Aorta (tissue), 5 donors: ENCODE data around the gene COL9A1. TPM values are rescaled to one million over a fixed set of nuclear protein-coding genes. Genes with fewer than 3 reads are reported as not detected.

Experiments used
- ATAC-seq: fragments of 200-7000 bp; cut with Tn5 transposase; one replicate; pipeline ENCODE4 v1.9.1; 2022; ENCODE audit warnings: moderate library complexity; ENCODE audit not compliant: low FRiP score
- DNase-seq, 2 donors: peaks; one replicate each; pipeline ENCODE4 v3.0.0-alpha.2; 2020
- H3K27ac ChIP-seq, 2 donors: one replicate each; pipeline ENCODE4 v1.5.1; 2013; ENCODE audit warnings: low read length in 2 of 2, mild to moderate bottlenecking in 2 of 2, moderate library complexity in 2 of 2, control low read depth in 1 of 2, inconsistent platforms in 1 of 2, low read depth in 1 of 2
- H3K27me3 ChIP-seq, 2 donors: one replicate each; pipeline ENCODE4 v1.6.1; 2013; ENCODE audit warnings: control low read depth in 1 of 2, low read length in 1 of 2, mild to moderate bottlenecking in 1 of 2, moderate library complexity in 1 of 2; ENCODE audit not compliant: insufficient read depth in 2 of 2, control insufficient read depth in 1 of 2
- H3K36me3 ChIP-seq, 2 donors: one replicate each; pipeline ENCODE4 v1.6.1; 2013; ENCODE audit warnings: control low read depth in 1 of 2, low read length in 1 of 2, mild to moderate bottlenecking in 1 of 2; ENCODE audit not compliant: insufficient read depth in 2 of 2, control insufficient read depth in 1 of 2
- H3K4me1 ChIP-seq, 2 donors: one replicate each; pipeline ENCODE4 v1.6.1; 2013; ENCODE audit warnings: low read length in 2 of 2, control low read depth in 1 of 2, mild to moderate bottlenecking in 1 of 2, moderate library complexity in 1 of 2; ENCODE audit not compliant: insufficient read depth in 2 of 2, control insufficient read depth in 1 of 2
- H3K4me3 ChIP-seq, 2 donors: one replicate each; pipeline ENCODE4 v1.5.1; 2013; ENCODE audit warnings: low read length in 2 of 2, control low read depth in 1 of 2, mild to moderate bottlenecking in 1 of 2
- H3K9me3 ChIP-seq: one replicate; pipeline ENCODE4 v1.6.1; 2013; ENCODE audit warnings: mild to moderate bottlenecking, low read length; ENCODE audit not compliant: control insufficient read depth
- whole genome bisulfite sequencing, 2 donors: extraction: QIAGEN DNeasy Blood & Tissue Kit; methylation state at CpG; one replicate each; pipeline ENCODE4 v1.1.7; 2013; 5-methylcytosine and 5-hydroxymethylcytosine counted together
- intact Hi-C, 2 donors: fragments of 100-400 bp; cut with DNase I; formaldehyde crosslinking; loops; one replicate each; pipeline versions ENCODE4 v1.14.2 to v1.15.0; 2022
- polyA plus RNA-seq, 2 donors: library from polyadenylated mRNA; stranded (reverse); fragments of 200-250 nt; gene quantifications; one replicate each; pipeline ENCODE4 v1.2.3, GENCODE V29; 2013
- total RNA-seq, 2 donors: library from RNA; stranded (reverse); fragmentation: NEBNext Ultra II Directional; extraction: Animal tissue kit (Norgen Biotek cat#: 25700); gene quantifications; one replicate each; pipeline ENCODE4 v1.2.1, GENCODE V29; 2021
- donor health status: healthy with polysubstance abuse.
- donor health status: Bipolar disorder and iron deficiency.
- donor health status: DM: no; HTN: no; CAD: no.
- donor health status: DM: no; HTN: no; CAD: no.
- donor health status: DM: yes; HTN: yes; CAD: no.

COL9A1 gene
- total and polyA plus RNA-seq, 4 donors, result 1.3 TPM; not detected in 3

DNA sequence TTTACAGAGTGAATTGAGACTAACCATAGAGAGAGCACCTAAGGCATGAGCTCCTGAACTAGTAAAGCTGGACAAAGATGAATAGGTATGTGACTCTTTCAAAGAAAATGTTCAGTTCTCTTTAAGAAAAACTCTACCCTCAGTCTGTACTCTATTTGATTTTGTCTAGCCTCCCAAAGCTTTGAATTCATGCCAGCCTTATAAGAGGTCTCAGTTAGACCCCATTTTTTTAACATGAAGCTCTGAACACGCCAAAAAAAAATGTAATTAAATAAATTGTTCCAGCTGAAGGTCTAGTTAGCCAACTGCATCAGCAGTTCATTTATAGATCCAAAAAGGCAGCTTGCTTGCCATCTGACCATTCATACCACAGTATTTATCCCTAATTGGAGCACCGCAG, 71.6 kb downstream of the COL9A1 start:
- no peaks in the 10 kb centered on the region for H3K9me3 ChIP-seq
- DNase-seq (no peak), ATAC-seq (no peak)
- no peak overlapping the region for H3K27ac ChIP-seq
- intact Hi-C loops, result no loop called here
- H3K4me3 ChIP-seq, result no peak overlapping the region
- 67 to 68% methylated on average over 2 of the region's 2 CpGs for WGBS, 2 donors
- H3K27me3 ChIP-seq, result no peaks in the 10 kb centered on the region
- H3K4me1 ChIP-seq, result no peaks in the 10 kb centered on the region
- H3K36me3 ChIP-seq, result no peaks in the 10 kb centered on the region

DNA sequence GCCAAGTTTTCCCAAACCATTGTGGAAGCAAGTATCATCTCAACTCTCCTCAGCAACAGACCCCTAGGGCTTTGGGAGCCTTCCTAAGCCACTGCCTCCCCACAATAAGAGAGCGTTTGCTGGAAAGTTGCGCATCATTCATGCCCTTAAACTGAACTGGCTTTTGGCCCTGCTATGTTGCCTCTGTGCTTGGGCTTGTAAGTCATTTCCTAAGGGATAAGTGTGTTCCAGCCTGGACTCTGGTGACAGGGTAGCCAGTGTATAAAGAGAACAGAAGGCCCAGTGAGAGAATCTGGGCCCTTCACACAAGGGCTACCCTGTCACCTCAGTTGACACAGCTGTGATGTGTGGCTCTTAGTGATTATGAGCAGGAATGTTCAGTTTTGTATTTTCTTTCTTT, 77.8 kb downstream of the COL9A1 start:
- Histone ChIP-seq H3K9me3 (no peaks in the 10 kb centered on the region), H3K27ac (no peak overlapping the region), H3K27me3 (no peaks in the 10 kb centered on the region), H3K36me3 (no peaks in the 10 kb centered on the region), H3K4me3 (no peak overlapping the region), H3K4me1 (no peaks in the 10 kb centered on the region)
- 69 to 88% methylated on average over 2 of the region's 2 CpGs for WGBS, 2 donors
- intact Hi-C loops, result loop anchor here in 1 of 2 donors (10.0 kb wide), 1 partner anchor 140 kb away; no protein-coding TSS in a partner anchor
- DNase-seq (no peak), ATAC-seq (peak; percentile 22)

DNA sequence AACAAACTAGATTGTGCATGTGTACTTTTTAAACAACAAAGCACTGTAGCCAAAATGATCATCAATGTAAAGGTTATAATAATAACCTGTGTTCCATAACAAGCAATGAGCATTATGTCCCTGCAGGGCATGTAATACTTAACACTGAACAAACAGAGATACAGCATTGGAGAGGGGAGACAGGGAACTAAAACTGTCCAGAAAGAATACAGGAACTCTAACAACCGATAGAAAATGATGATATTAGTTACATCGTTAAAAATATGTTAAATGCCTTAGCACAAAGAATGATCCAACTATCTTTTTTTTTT, 80.5 kb downstream of the COL9A1 start:
- H3K4me3 ChIP-seq, result no peak overlapping the region
- no peaks in the 10 kb centered on the region for H3K36me3 ChIP-seq
- no peaks in the 10 kb centered on the region for H3K27me3 ChIP-seq
- no peak for DNase-seq
- intact Hi-C loops, result loop anchor here (5.0 to 10.0 kb wide), 2 partner anchors 142 to 145 kb away; no protein-coding TSS in a partner anchor
- WGBS, 2 donors, result 69 to 75% methylated on average over 2 of the region's 2 CpGs
- H3K27ac ChIP-seq, result no peak overlapping the region
- H3K9me3 ChIP-seq, result no peaks in the 10 kb centered on the region
- ATAC-seq, result no peak
- no peaks in the 10 kb centered on the region for H3K4me1 ChIP-seq

DNA sequence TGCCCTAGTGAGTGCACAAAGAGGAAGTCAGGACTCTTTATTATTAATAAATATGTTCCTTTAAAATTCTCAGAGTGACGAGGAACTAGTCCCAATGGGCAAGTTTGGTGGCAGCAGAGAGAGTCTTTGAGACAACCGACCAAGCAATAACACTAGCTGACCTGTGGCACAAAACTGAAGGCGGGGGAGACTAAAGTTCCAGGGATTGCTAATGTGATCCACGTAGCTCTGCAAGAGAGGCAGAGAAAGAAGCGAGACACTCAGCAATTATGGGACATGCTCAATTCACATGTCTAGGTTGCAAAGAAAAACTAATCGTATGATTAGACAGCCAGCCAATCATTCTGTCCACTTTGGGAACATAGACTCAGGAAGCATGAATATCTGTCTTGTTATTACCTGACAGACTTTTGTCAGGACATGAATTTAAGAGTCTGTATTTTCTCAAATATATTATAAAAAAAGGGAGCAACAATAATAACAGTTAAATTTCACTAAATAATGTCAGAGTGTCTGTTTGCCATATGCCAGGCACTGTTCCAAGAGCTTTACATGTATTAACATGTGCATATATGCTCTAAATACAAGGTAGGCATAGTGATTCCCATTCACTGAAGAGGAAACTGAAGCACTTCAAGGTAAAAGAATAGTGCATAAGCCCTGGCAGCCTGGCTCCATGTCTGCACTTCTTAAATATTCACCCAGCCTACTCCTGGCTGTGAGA, 81.0 kb downstream of the COL9A1 start:
- ATAC-seq (no peak), DNase-seq (no peak)
- Histone ChIP-seq H3K27me3 (no peaks in the 10 kb centered on the region), H3K4me1 (no peaks in the 10 kb centered on the region), H3K4me3 (no peak overlapping the region), H3K9me3 (no peaks in the 10 kb centered on the region), H3K27ac (no peak overlapping the region), H3K36me3 (no peaks in the 10 kb centered on the region)
- intact Hi-C loops, result loop anchor here (5.0 to 10.0 kb wide), 2 partner anchors 143 to 145 kb away; no protein-coding TSS in a partner anchor
- 66 to 71% methylated on average over 6 of the region's 6 CpGs for WGBS, 2 donors

DNA sequence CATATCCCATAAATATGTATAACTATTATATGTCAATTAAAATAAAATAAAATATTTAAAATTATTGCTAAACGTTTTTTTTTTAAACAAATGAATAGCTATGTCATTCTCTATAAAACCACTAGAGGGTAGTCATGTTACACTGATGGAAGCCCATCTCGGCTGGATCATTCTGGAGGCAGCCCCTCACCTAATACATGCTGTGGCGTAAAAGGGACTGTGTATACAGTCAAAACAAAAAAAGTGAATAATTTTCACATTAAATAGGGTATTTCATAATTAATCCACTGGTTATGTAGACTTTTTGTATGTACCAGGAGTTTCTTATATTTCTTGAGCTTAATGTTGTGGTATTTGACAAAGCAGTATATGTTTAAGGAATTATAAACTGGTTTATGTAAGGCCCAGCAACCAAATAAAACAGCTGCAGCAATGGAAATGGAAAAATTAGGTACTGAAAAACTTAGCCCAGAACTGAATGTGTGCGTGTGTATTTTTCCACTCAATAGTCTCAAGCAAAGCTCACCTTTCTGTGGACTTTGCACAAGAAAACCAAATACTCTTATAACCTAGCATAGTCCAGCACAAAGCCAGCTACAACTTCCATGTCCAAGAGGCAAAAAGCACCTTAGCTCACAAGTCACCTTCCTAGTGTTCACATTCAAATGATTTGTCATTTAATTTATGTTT, 81.7 kb downstream of the COL9A1 start:
- intact Hi-C loops, result loop anchor here (5.0 to 10.0 kb wide), 2 partner anchors 144 to 146 kb away; no protein-coding TSS in a partner anchor
- H3K27ac ChIP-seq, result no peak overlapping the region
- no peak for ATAC-seq

DNA sequence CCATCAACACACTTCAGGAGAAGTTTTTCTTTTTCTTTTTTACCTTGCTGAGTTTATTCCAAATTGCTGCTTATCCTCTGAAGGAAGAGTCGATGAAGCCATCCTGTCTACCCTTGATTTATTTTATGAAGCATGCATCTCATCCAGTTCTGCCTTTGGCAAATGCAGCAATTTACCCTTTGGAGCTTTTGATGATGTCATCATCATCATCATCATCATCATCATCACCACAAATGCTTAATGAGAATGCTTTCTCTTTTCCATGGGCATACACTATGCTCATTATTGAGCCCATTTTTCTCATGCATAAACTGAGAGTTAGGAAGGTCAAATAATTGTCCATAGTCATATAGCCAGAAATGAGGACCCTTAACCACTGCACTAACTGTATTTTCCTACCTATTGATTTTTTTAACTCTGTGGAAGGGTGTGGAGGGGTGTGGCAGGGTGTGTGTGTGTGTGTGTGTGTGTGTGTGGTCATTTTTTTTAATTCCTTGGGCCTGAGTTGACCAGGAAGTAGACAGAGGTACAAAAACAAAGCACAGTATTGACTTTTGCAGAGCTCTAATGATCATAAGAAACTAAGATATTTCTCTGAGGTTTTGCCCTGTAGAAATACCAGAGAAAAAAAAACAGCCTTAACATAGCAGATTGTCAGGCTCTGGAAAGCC, 82.8 kb downstream of the COL9A1 start:
- no peaks in the 10 kb centered on the region for H3K9me3 ChIP-seq
- no peak overlapping the region for H3K27ac ChIP-seq
- intact Hi-C loops, result loop anchor here (5.0 to 10.0 kb wide), 2 partner anchors 145 to 147 kb away; no protein-coding TSS in a partner anchor
- WGBS, 2 donors, result 78 to 90% methylated on average over 1 of the region's 1 CpG
- DNase-seq (no peak), ATAC-seq (no peak)
- H3K36me3 ChIP-seq, result no peaks in the 10 kb centered on the region
- H3K4me1 ChIP-seq, result no peaks in the 10 kb centered on the region
- H3K27me3 ChIP-seq, result no peaks in the 10 kb centered on the region
- H3K4me3 ChIP-seq, result no peak overlapping the region

More for the DNA sequence above, 81.7 kb downstream of the COL9A1 start:
- Histone ChIP-seq H3K4me3 (no peak overlapping the region), H3K27me3 (no peaks in the 10 kb centered on the region), H3K36me3 (no peaks in the 10 kb centered on the region), H3K4me1 (no peaks in the 10 kb centered on the region), H3K9me3 (no peaks in the 10 kb centered on the region)
- DNase-seq, result no peak
- 14 to 21% methylated on average over 4 of the region's 4 CpGs for WGBS, 2 donors

DNA sequence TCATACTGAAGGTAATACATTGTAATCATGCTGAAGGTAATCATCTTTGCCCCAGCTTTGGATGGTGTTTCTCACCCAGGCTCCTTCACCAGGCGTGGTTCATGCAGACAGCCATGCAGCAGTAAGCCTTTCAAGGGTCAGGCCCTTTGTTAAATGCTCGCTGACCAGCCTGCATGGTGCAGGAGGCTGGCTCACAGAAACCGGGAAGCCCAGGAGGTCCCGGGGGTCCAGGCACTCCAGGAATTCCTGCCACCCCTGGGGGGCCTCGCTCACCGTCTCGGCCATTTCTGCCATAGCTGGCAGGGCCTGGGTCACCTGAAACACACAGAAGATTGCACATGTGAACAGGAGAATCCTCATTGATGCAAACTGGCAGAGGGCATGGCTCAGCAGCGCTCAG, 86.1 kb downstream of the COL9A1 start:
- no peaks in the 10 kb centered on the region for H3K27me3 ChIP-seq
- ATAC-seq, result no peak

DNA sequence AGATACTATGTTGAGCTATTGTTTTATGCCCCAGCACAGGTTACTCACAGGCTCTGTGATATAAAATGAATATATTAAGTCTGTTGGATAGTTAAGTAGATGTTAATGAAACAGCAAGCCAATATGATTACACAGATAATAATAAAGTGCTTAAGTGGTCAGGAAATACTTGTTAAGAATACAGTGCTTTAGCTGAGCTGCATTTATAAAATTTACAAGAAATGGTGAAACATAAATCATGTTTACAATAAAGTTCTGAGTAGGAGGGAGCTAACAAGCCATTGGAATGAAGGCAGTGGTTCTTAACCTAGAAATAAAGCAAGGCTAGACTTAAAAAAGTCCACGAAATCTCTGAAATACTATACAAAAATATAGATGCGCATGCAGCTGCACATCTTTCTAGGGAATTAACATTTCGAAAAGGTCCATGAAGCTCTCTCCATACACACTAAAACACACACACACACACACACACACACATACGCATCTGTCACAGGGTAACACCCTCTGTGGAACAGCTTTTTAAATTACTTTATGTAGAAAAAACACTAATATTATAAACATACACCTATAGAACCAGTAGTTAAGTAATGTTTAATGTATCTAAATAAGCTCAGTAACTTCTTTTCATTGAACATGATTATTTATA, 87.3 kb downstream of the COL9A1 start:
- no peaks in the 10 kb centered on the region for H3K9me3 ChIP-seq
- H3K4me3 ChIP-seq, result no peak overlapping the region
- no peak for DNase-seq
- intact Hi-C loops, result no loop called here
- H3K36me3 ChIP-seq, result no peaks in the 10 kb centered on the region
- H3K27ac ChIP-seq, result no peak overlapping the region
- no peak for ATAC-seq
- no peaks in the 10 kb centered on the region for H3K4me1 ChIP-seq
- H3K27me3 ChIP-seq, result no peaks in the 10 kb centered on the region
- WGBS, 2 donors, result 79 to 86% methylated on average over 4 of the region's 4 CpGs

More for the DNA sequence above, 86.1 kb downstream of the COL9A1 start:
- Histone ChIP-seq H3K36me3 (no peaks in the 10 kb centered on the region), H3K27ac (no peak overlapping the region), H3K4me3 (no peak overlapping the region), H3K9me3 (no peaks in the 10 kb centered on the region), H3K4me1 (no peaks in the 10 kb centered on the region)
- 52 to 60% methylated on average over 8 of the region's 8 CpGs for WGBS, 2 donors
- intact Hi-C loops, result no loop called here
- DNase-seq, result no peak
